ENCODE data around the gene PPM1H. TPM values are rescaled to one million over a fixed set of nuclear protein-coding genes. Genes with fewer than 3 reads are reported as not detected.
"Not testable (repeated sequence)": the region's sequence is repeated elsewhere in the genome, so short reads cannot be mapped to it uniquely, and the experiment has no call there.

PPM1H gene
- polyA plus RNA-seq, 1 experiment: 2.3 TPM

DNA sequence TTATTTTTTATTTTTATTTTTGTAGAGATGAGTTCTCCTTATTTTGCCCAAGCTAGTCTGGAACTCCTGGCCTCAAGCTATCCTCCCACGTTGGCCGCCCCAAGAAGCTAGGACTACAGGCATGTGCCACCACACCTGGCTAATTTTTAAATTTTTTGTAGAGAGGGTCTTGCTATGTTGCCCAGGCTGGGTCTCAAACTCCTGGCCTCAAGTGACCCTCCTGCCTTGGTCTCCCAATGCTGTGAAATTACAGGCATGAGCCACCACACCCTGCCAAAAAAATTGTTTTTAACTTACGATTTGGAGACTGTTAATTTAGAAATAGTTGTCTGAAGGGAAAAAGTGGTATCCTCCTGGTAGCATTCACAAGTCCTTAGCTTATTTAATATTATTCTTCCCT is 120.7 kb downstream of the PPM1H start:
- no peak for DNase-seq (ENCODE audit: low read depth)
- TF ChIP-seq, protein P1, sequence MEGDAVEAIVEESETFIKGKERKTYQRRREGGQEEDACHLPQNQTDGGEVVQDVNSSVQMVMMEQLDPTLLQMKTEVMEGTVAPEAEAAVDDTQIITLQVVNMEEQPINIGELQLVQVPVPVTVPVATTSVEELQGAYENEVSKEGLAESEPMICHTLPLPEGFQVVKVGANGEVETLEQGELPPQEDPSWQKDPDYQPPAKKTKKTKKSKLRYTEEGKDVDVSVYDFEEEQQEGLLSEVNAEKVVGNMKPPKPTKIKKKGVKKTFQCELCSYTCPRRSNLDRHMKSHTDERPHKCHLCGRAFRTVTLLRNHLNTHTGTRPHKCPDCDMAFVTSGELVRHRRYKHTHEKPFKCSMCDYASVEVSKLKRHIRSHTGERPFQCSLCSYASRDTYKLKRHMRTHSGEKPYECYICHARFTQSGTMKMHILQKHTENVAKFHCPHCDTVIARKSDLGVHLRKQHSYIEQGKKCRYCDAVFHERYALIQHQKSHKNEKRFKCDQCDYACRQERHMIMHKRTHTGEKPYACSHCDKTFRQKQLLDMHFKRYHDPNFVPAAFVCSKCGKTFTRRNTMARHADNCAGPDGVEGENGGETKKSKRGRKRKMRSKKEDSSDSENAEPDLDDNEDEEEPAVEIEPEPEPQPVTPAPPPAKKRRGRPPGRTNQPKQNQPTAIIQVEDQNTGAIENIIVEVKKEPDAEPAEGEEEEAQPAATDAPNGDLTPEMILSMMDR (IDR thresholded peaks at IDR 0.05; ENCODE audit: insufficient read depth, low read depth, low read length): no peak
- CTCF ChIA-PET: interaction anchor here (0.7 to 8.0 kb wide), 25 partner anchors 10 to 378 kb away, joined by 3 to 59 read pairs (median 4); partner anchors contain the start of gene PPM1H
- Histone ChIP-seq H3K36me3 (ENCODE audit: control insufficient read depth, insufficient read depth, low read length) (no peaks in the 10 kb centered on the region), H3K27me3 (ENCODE audit: control insufficient read depth, insufficient read depth, low read length) (no peaks in the 10 kb centered on the region), H3K4me3 (ENCODE audit: low read depth, low read length) (no peak overlapping the region)
- POLR2A ChIA-PET: no interaction called here

DNA sequence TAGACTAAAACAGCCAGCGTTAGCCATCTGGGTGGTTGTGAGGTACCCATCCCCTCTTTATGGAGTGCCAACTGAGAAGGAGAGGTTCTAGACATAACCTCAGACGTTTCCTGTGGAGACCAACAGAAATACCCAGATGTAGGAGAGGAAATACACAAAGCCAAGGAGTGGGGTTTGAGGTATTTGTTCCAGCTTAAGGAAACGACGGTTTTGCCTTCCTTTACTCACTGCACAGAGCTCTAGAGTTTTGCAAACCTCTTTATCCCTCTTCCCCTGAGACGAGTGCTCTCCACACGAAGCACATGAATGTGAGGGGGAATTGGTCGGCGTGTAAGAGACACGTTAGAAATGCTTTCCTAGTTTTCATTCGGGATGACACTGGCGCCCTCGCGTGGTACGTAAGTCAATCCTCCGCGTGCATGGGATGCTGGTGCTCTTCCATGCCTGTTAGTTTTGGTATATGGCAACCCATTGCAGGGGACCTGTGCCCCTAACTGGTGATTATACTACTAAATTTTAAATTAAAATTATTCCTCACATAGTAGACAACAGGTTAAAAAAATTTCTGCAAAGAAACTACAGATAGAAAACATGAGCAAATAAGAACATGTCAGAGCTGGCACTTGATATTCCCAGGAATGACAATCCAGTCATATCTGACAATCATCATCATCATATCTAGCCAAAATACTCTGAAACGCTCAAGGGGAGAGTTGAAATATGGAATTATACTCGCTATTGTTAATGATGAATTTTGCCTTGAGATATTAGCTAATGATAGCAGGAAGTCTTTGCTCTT is 121.7 kb downstream of the PPM1H start:
- CTCF ChIA-PET: interaction anchor here (0.5 to 8.0 kb wide), 38 partner anchors 9 to 423 kb away, joined by 3 to 59 read pairs (median 4); partner anchors contain the start of gene PPM1H
- TF ChIP-seq, protein P1 (IDR thresholded peaks at IDR 0.05; ENCODE audit: insufficient read depth, low read depth, low read length): peak; percentile 88
- H3K4me3 ChIP-seq (ENCODE audit: low read depth, low read length): no peak overlapping the region
- no peak for DNase-seq (ENCODE audit: low read depth)
- POLR2A ChIA-PET: no interaction called here
- no peaks in the 10 kb centered on the region for H3K36me3 ChIP-seq (ENCODE audit: control insufficient read depth, insufficient read depth, low read length)
- no peaks in the 10 kb centered on the region for H3K27me3 ChIP-seq (ENCODE audit: control insufficient read depth, insufficient read depth, low read length)

DNA sequence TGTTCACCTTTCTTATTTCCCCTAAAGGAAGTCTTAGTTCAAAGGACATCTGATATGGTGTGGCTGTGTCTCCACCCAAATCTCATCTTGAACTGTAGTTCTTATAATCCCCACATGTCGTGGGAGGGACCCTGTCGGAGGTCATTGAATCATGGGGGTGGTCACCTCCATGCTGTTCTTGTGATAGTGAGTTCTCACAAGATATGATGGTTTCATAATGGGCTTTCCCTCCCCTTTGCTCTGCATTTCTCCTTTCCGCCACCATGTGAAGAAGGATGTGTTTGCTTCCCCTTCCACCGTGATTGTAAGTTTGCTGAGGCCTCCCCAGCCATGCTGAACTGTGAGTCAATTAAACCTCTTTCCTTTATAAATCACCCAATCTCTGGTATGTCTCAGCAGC is 123.5 kb downstream of the PPM1H start:
- CTCF ChIA-PET: interaction anchor here (0.9 to 8.0 kb wide), 7 partner anchors 14 to 260 kb away, joined by 3 to 59 read pairs (median 5); partner anchors contain the start of gene PPM1H
- H3K36me3 ChIP-seq (ENCODE audit: control insufficient read depth, insufficient read depth, low read length); H3K27me3 ChIP-seq (ENCODE audit: control insufficient read depth, insufficient read depth, low read length); DNase-seq (ENCODE audit: low read depth); H3K4me3 ChIP-seq (ENCODE audit: low read depth, low read length); POLR2A ChIA-PET: not testable (repeated sequence)

DNA sequence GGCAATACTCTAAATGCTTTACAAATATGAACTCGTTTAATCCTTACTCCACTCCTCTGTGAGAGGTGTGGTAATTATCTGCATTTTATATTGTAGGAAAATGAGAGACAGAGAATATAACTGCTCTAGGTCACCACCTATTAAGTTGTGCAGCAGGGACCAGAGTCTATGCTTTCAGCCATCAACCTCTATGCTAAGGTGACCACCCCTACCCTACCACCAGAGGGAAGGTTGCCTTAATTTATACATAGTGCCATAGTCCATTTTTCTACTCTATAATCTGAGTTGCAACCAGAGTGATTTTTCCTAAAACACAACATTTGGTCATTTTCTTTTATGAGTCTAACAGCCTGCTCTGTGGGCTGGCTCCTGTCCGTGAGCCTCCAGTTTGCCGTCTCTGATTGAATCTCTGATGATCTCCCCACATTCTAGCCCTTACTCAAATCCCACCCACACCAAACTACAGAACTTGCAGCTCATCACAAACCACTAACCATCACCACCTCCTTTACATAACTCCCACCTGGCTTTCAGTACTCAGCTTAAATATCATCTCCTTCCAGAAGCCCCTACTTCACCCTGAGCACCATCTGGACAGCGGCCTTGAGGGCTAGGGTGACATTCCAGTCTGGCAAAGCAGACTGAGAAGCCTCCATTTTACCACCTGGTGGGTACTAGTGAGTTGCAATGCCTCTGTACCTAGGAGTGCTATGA is 126.6 kb downstream of the PPM1H start:
- POLR2A ChIA-PET: no interaction called here
- no peaks in the 10 kb centered on the region for H3K36me3 ChIP-seq (ENCODE audit: control insufficient read depth, insufficient read depth, low read length)
- TF ChIP-seq, protein P1 (IDR thresholded peaks at IDR 0.05; ENCODE audit: insufficient read depth, low read depth, low read length): no peak
- H3K27me3 ChIP-seq (ENCODE audit: control insufficient read depth, insufficient read depth, low read length): no peaks in the 10 kb centered on the region
- CTCF ChIA-PET: interaction anchor here (1.0 to 8.0 kb wide), 3 partner anchors 11 to 296 kb away, joined by 3 to 59 read pairs (median 5); no protein-coding TSS in a partner anchor
- no peak overlapping the region for H3K4me3 ChIP-seq (ENCODE audit: low read depth, low read length)
- DNase-seq (ENCODE audit: low read depth): no peak

- no peak overlapping the region for H3K4me3 ChIP-seq (ENCODE audit: low read depth, low read length)
- ChIA-PET CTCF (interaction anchor here (2.3 to 8.0 kb wide), 2 partner anchors 9 to 128 kb away, joined by 7 to 59 read pairs; partner anchors contain the start of gene PPM1H), POLR2A (no interaction called here)
- TF ChIP-seq, protein P1 (IDR thresholded peaks at IDR 0.05; ENCODE audit: insufficient read depth, low read depth, low read length): no peak
- H3K27me3 ChIP-seq (ENCODE audit: control insufficient read depth, insufficient read depth, low read length): no peaks in the 10 kb centered on the region
- H3K36me3 ChIP-seq (ENCODE audit: control insufficient read depth, insufficient read depth, low read length): no peaks in the 10 kb centered on the region
- DNase-seq (ENCODE audit: low read depth): no peak
These were observed 128.1 kb downstream of the PPM1H start for GRCh38 chr12:62806893-62807292.

All from BJ (cell line).